ES-I3 (cell line): ENCODE measurements around the gene ABCB8.
A peak's percentile ranks its signal among the peaks of the same experiment; 100 is the strongest.

Source experiments
- H3K36me3 ChIP-seq: 2 replicates; pipeline ENCODE4 v1.6.1; 2013; ENCODE audit warnings: mild to moderate bottlenecking, low read length, control low read depth, moderate library complexity; ENCODE audit not compliant: insufficient read depth
- H3K4me1 ChIP-seq: 2 replicates; pipeline ENCODE4 v1.6.1; 2013; ENCODE audit warnings: mild to moderate bottlenecking, control low read depth, low read length; ENCODE audit not compliant: insufficient read depth
- H3K9ac ChIP-seq: 2 replicates; pipeline ENCODE4 v1.6.1; 2013; ENCODE audit warnings: low read depth, mild to moderate bottlenecking, low read length, moderate library complexity
- H3K9me3 ChIP-seq: 2 replicates; pipeline ENCODE4 v1.6.1; 2013; ENCODE audit warnings: mild to moderate bottlenecking, low read length, moderate library complexity; ENCODE audit not compliant: control insufficient read depth, insufficient read depth

Gene ABCB8

DNA sequence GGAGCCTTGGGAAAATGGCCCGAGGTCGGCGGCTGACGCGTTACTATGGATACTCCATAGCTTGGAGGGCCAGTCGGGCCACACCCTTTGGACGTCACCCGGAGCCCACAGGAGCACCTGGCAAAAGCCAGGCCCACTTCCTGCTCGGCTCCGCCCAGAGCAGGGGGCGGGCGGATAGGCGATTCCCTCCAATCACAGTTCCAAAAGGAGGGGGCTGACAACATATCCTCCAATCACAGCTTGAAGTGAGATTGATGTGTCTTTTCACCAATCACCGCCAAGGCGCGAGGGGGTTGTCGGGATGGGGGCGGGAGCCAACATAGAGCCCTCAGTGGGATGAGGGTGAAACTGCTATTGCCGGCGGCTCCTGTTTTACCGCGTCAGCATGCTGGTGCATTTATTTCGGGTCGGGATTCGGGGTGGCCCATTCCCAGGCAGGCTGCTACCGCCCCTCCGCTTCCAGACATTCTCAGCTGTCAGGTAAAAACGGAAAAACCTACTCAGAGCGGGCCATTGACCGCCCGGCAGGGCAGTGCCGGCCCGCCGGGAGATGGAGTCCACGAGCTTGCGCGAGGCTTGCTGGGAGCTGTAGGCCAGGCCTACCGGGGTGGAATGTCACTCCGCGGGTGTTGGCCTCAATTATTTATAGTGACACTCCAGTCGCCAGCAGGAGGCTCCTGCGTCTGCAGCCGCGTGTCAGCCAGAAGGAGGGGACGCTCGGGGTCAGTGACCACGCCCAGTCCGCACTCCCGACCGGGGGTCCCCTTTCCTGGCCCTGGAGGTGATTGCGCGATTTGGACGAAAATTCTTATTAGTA lies at the start of gene ABCB8:
Gene ABCB8 (plus strand): TSS at position 320 of the 817 bp plus-strand sequence. CDS start 66 bp downstream, at position 386.
- Histone ChIP-seq H3K9me3 (no peaks in the 10 kb centered on the region), H3K36me3 (no peaks in the 10 kb centered on the region), H3K4me1 (no peaks in the 10 kb centered on the region; the same call in 1 of the 2 replicates), H3K9ac (peak within 1 kb of the TSS; percentile 80)

DNA sequence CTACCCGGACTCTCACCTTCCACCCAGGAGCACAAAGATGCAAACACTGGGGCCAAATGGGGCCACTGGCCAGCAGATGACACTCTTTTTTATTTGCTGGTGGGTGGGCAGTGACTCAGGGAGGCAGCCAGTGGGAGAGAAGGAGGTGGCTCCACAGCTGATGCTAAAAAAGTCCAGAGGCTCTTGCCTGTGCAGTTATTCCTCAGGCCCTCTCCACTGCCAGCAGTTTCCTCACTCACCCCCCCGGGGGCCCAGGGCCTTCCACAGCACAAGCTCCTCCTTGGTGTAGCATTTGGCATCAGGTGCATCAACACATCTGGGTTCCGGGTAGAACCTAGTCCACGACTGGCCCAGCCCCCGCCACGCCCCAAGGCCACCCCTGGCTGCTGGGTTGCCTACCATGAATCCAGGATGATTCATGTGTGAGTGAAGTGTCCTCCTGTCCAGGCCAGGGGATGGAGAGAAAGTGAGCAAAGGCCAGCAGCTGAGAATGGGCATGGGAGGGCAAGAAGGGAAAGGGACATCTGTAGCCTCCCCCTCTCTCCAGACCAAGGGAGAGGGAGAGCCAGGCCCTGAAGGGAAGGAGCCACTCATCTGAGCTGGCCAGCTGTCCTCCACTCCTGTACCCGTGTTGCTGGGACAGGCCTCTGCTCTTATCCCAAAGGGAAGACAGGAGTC lies 48.4 kb upstream of the ABCB8 start:
- H3K4me1 ChIP-seq: peaks cover 18% of the 10 kb centered on the region; the same call in 1 of the 2 replicates
- no peaks in the 10 kb centered on the region for H3K9me3 ChIP-seq
- no peaks in the 10 kb centered on the region for H3K36me3 ChIP-seq
- no peak overlapping the region for H3K9ac ChIP-seq

DNA sequence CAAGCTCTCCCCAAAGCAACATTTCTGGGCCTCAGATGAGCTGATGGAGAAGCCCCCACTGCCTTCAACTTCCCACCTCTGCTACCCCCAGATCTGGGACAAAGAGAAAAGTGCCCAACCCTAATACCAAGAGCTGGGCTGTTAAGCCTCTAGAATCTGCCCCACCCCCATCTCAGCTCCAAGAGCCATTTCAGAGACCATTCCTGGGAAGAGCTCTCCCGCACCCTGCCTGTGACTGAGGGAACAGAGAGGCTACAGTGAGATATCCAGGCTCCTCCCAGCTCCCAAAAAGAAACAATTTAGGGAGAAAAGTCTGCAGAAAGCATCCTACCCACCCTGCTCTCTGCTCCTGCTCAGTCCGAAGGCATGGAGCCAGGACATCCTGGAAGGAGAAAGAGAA lies 47.6 kb upstream of the ABCB8 start:
- Histone ChIP-seq H3K36me3 (no peaks in the 10 kb centered on the region), H3K4me1 (peaks cover 13% of the 10 kb centered on the region; the same call in 1 of the 2 replicates), H3K9me3 (no peaks in the 10 kb centered on the region), H3K9ac (no peak overlapping the region)

DNA sequence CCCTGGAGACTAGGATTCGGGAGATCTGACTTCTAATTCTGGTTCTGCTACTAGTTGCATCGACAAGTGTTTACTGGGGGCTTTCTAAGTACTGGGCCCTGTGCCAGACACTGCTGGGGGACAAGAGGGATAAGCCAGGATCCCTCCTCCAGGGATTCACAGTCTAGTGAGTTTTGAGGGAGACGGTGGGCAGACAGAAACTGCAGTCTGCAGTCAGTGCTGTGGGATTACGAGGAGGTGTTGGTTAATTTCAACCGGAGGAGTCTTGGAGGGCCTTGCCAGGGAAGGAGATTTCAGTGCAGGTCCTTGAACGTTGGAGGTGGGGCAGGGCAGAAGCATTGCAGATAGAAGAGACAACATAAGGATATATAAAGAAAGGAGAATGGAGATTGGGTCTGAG lies 46.6 kb upstream of the ABCB8 start:
- Histone ChIP-seq H3K4me1 (peaks cover 6% of the 10 kb centered on the region; the same call in 1 of the 2 replicates), H3K9ac (no peak overlapping the region)

DNA sequence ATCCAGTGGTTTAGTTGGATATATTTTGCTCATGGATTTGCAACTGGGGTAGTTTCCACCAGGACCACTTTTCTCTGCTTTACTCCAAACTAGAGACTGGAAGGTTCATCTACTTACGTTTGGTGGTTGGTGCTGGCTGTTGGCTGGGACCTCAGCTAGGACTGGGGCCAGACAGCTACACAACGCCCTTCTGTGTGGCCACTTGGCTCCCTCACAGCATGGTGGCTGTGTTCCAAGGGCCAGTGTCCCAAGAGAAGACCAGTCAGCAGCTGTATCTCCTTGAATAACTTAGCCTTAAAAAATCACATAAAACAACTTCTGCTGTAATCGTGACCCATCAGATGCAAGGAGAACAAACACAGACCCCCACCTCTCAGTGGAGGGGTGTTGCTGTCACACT lies 45.9 kb upstream of the ABCB8 start:
- no peaks in the 10 kb centered on the region for H3K36me3 ChIP-seq
- H3K9me3 ChIP-seq: no peaks in the 10 kb centered on the region
- no peak overlapping the region for H3K9ac ChIP-seq
- H3K4me1 ChIP-seq: peaks cover under 1% of the 10 kb centered on the region; the same call in 1 of the 2 replicates

More for the DNA sequence above, 46.6 kb upstream of the ABCB8 start:
- H3K36me3 ChIP-seq: no peaks in the 10 kb centered on the region
- no peaks in the 10 kb centered on the region for H3K9me3 ChIP-seq

DNA sequence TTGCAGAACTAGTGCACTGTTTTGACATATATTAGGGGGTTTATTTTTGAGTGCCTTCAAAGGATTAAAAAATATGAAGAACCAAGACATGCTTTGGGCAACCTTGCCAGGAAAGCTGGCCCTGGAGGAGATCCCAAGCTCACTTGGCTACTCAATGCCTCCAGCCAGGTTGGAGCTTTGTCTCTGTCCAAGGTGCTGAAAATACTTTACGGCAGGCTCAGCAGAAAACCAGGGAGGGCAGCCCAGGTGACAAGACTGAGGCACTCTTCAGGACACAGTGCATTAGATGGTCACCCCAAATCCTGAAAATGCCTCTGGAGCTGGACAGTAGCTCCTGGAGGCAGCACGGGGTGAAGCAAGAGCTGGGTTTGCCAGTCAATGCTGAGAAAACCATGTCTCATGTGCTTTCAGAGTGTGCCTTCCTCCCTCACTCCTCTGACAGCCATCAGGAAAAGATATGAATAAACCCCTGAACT lies 44.3 kb upstream of the ABCB8 start:
- Histone ChIP-seq H3K36me3 (no peaks in the 10 kb centered on the region), H3K9ac (no peak overlapping the region), H3K4me1 (no peaks in the 10 kb centered on the region; the same call in 1 of the 2 replicates), H3K9me3 (no peaks in the 10 kb centered on the region)

DNA sequence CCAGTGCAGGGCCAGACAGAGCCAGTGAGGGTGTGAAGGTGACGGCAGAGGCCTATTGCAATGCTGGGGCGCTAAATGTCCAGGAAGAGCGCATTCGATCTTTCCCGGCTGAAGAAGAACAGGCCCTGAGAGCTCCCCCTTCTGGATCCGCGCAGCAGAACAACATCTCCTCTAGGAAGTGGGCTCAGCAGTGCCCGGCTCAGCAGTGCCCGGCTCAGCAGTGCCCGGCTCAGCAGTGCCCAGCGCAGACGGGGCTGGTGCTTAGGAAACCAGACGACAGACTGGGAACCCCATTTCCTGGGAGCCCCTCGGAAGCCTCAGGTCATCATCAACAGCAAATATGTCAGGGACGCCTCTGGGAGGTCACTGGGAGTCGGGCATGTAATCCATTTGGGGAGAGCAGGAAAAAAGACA lies 42.1 kb upstream of the ABCB8 start:
- H3K4me1 ChIP-seq: no peaks in the 10 kb centered on the region; the same call in 1 of the 2 replicates
- 0 out of 2 replicates have a peak, but pooled peaks cover 4% of the 10 kb centered on the region for H3K9me3 ChIP-seq
- no peak overlapping the region for H3K9ac ChIP-seq
- H3K36me3 ChIP-seq: no peaks in the 10 kb centered on the region

DNA sequence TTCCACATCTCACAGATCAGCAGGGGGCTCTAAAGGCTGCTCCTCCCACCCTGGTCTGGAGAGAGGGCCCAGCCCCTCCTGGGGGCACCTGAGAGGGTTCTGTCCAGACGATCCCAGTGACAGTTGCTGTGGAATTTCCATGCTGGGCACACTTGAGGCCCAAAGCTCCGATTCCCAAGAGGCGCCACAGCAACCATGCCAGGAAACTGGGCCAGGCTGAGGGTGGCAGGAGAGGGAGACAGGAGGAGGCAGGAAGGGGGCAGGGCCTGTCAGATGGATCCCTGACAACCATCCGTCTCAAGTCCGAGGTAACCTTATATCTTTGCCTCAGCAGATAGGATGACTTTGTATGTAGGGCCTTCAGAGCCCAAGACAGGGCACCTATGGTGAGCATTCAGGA lies 41.7 kb upstream of the ABCB8 start:
- no peaks in the 10 kb centered on the region; the same call in 1 of the 2 replicates for H3K4me1 ChIP-seq
- H3K9ac ChIP-seq: no peak overlapping the region
- no peaks in the 10 kb centered on the region for H3K36me3 ChIP-seq
- H3K9me3 ChIP-seq: 0 out of 2 replicates have a peak, but pooled peaks cover 4% of the 10 kb centered on the region

DNA sequence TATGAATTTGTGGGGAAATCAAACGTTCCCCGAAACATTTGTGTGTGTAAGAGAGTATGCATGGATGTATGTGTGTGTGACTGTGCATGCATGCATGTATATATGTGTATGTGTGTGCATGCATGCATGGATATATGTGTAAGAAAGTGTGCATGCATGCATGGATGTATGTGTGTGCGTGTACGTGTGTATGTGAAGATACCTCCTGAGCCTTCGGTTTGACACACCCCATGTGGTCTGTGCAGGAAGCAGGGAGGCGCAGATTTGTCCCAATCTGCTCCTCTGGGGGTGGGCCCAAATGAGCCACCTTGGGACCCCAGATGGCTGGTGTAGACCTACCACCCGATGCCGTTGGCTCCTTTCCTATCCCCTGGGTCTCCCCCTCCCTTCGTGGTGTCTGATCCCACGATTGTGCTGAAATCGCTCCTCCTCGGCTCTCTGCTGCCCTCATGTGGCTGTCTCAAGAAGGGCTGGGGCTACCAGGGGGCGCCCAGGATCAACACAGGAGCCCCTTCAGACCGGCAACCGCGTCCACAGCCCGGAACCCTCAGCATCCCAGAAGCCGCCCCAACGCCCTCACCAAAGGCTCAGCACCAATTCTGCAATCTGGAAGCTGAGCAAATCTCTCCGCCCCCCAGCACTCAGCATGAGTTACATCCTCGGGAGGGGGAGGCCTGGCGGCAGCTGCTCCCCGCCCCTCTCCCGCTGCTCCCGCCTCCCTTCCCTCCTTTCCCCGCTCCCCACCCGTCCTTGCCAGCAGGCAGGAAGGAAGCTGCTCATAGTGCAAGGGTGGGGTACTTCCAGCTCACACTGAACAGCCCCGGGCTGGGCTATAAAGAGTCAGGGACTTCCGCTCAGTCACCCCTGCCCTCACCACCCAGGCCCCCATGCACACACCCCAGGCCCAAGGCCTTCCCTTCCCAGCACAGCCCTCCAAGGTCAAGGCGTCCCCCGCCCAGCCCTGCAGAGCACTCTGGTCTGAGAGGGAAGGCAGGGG lies 39.7 kb upstream of the ABCB8 start:
- Histone ChIP-seq H3K36me3 (no peaks in the 10 kb centered on the region), H3K9ac (peak overlapping the region; percentile 53)

DNA sequence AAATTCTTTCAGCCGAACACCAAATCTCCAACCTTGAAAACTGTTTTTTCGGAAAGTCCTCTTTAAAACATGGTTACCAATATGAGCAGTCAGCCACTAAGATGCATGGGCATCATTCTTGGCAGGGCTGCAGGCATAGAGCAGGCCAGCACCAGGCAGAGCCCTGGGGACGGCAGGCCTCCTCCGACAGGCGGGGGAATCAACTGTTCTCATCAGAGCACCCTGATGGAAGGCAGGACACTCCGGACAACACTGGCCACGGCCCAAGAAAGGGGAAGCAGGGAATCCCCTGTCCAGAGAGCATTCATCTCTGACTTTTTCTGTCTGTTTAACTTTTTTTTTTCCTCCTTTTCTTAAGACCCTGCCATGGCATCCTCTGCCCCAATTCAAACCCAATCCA lies 38.8 kb upstream of the ABCB8 start:
- peaks cover 4% of the 10 kb centered on the region; the same call in 1 of the 2 replicates for H3K4me1 ChIP-seq
- H3K9me3 ChIP-seq: 0 out of 2 replicates have a peak, but pooled peaks cover 4% of the 10 kb centered on the region
- H3K9ac ChIP-seq: no peak overlapping the region
- H3K36me3 ChIP-seq: no peaks in the 10 kb centered on the region

More for the DNA sequence above, 39.7 kb upstream of the ABCB8 start:
- 0 out of 2 replicates have a peak, but pooled peaks cover 4% of the 10 kb centered on the region for H3K9me3 ChIP-seq
- H3K4me1 ChIP-seq: no peaks in the 10 kb centered on the region; the same call in 1 of the 2 replicates

DNA sequence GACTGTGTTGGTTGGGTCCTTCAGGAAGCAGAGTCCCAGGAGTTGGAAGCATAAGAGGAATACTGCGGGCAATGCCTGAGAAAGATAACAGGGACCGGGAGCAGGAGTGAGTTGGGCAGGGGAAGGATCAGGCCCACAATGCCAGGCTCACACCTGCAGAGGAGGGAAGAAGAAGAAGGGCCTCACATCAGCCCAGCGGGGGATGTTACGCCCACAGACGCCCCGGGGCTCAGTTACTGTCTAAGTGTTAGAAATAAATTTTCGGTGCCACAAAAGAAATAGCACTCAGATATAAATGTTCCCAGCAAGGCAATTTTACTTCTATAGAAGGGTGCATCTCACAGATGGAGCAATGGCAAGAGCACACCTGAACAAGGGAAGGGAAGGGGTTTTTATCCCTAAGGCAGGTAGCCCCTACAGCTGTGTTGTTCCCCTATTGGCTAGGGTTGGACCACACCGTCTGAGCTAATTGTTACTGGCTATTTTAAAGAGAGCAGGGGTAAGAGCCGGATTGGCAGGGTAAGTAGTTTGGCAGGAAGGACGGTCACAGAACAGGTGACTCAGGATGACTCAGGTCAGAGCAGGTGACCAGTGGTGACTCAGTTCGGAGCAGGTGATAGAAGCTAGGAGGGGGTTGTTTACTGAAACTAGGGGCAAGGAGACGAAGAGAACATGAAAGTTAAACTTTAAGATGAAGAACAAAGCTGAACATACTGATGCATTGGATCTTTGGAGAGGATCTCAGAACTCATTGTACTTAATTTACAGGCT lies 37.6 kb upstream of the ABCB8 start, which contains the start of gene NOS3:
Gene NOS3 (plus strand): TSS at position 602 of the 771 bp plus-strand sequence. CDS start 2,787 bp downstream, outside the sequence.
- no peaks in the 10 kb centered on the region for H3K36me3 ChIP-seq
- H3K9me3 ChIP-seq: 0 out of 2 replicates have a peak, but pooled peaks cover 4% of the 10 kb centered on the region
- H3K9ac ChIP-seq: no peak within 1 kb of the TSS
- H3K4me1 ChIP-seq: peaks cover 9% of the 10 kb centered on the region; the same call in 1 of the 2 replicates

DNA sequence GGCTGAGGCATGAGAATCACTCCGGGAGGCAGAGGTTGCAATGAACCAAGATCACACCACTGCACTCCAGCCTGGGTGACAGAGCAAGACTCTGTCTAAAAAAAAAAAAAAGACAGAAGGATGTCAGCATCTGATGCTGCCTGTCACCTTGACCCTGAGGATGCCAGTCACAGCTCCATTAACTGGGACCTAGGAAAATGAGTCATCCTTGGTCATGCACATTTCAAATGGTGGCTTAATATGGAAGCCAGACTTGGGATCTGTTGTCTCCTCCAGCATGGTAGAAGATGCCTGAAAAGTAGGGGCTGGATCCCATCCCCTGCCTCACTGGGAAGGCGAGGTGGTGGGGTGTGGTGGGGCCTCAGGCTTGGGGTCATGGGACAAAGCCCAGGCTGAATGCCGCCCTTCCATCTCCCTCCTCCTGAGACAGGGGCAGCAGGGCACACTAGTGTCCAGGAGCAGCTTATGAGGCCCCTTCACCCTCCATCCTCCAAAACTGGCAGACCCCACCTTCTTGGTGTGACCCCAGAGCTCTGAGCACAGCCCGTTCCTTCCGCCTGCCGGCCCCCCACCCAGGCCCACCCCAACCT lies 36.1 kb upstream of the ABCB8 start:
- no peak overlapping the region for H3K9ac ChIP-seq
- H3K4me1 ChIP-seq: peaks cover 9% of the 10 kb centered on the region; the same call in 1 of the 2 replicates
- 0 out of 2 replicates have a peak, but pooled peaks cover 4% of the 10 kb centered on the region for H3K9me3 ChIP-seq
- H3K36me3 ChIP-seq: no peaks in the 10 kb centered on the region
